Stimulated activated CD4-positive, alpha-beta T cell treated with anti-CD3 and anti-CD28 coated beads, Interleukin-4, amount 100 ng/mL, for 1 hour (primary cell): ENCODE measurements around the gene SYTL3.
"Not testable (repeated sequence)": the region's sequence is repeated elsewhere in the genome, so short reads cannot be mapped to it uniquely, and the experiment has no call there.

Experiments
- DNase-seq: peaks from one replicate; pipeline ENCODE4 v3.0.0-alpha.2; 2020

The SYTL3 gene

GRCh38 chr6:158778005-158778527 lies 128.2 kb downstream of the SYTL3 start:
- no peak for DNase-seq

- DNase-seq, result no peak
These were observed 130.5 kb downstream of the SYTL3 start for GRCh38 chr6:158780246-158780884.

DNA sequence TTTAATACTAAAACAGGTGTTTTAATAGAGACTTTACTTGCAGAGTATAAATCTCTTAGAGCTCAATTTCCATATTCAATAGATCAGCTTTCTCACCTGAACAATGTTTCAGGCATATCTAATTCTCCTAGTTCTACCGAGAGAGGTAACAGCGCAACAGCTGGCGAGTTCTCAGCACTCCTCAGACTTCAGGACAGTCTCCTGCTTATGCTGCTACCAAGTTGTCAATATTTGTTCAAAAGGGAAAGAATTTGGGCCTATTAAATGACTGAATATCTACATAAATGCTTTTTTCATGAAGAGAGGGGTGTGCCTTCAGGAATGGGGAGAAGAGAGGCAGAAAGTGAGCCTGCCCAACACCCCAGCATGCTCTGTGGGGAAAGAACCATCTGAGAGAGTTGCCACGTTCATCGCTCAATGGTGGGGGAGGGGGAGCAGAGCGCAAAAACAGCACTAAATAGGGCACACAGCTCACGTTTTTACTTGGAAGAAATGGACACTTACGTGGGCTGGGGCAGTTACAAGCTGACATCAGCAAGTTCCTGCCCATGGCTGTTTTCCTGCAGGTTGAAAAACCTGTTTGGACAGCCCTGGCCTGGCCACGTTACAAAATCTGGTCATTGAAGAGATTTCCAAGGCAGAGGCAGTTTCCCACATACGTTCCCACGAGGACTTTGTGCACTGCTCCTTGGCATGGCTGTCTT lies 131.3 kb downstream of the SYTL3 start:
- no peak for DNase-seq

DNA sequence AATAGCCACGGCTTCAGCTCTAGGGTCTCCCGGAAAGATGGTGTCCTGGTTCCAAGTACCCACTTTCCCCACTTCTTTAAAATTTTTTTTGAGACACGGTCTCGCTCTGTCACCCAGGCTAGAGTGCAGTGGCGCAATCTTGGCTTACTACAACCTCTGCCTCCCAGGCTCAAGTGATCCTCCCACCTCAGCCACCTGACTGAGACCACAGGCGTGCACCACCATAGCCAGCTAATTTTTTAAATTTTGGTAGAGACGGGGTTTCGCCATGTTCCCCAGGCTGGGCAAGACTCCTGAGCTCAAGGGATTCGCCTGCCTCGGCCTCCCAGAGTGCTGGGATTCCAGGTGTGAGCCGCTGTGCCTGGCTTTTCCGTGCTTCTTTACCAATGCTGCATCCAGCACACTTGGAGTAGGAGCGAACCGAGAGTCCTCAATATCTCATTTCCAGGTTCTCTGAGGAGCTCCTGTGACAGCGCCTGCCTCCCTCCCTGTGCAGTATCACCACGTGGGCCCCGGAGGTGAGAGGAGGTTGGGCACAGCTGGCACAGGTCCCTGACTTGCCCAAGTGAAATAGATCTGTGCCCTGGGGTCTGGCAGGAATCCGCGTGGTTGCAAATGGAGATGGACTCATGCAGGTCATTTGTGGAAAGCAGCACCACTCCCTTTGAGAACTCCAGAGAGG lies 132.0 kb downstream of the SYTL3 start:
- no peak for DNase-seq

DNA sequence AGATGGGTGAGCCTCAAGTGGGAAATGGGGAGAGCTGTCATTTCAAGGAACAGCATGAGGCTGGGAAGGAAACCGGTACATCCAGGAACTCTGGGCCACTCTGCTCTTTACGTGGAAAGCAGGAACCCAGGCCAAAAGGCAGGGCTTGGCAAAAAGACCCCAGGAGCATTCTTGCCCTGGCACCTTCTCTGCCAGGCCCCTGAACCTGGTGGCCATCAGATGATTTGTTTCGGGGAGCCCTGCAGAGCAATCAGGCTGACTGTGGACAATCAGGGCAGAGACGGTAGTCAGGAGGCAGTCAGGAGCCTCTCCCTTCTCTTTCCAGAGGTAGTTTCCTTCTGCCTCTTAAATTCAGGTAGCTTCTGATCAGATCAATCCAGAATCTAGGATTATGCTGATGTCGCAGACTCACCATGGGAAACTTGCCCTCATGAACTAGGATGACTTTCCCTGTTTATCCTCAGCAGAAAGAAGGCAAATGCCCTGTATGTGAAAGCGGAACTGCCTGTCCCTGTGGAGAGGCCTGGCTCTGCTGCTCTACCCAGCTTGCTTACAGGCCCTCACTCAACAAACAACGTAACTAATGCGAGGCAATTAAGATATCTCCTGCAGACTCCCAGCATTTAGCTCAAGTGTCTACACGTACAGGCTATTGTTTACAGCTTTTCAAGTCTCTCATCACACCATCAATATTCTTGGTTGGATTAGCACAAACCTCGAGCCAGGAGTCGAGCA lies 132.7 kb downstream of the SYTL3 start:
- no peak for DNase-seq

GRCh38 chr6:158783167-158783450 lies 133.3 kb downstream of the SYTL3 start:
- no peak for DNase-seq

DNA sequence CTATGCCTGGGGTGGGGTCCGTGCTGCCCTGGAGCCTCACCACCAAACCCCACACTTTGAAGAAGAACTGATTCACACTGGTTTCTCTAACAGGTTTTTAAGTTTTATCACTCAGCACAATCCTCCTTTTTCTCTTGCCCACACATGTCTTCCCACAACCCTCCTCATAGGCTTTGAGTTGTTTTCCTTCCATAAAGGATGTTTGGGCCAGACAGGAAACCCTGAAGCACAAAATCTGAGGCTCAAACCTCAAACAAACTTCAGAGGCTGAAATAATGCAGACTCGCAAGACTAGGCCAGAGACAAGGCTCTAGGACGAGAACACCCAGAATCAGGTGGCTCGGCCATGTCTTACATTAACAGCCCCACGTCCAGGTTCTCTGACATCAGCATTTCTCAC lies 134.0 kb downstream of the SYTL3 start:
- no peak for DNase-seq

- DNase-seq, result no peak
These were observed 134.7 kb downstream of the SYTL3 start for GRCh38 chr6:158784505-158784904.

DNA sequence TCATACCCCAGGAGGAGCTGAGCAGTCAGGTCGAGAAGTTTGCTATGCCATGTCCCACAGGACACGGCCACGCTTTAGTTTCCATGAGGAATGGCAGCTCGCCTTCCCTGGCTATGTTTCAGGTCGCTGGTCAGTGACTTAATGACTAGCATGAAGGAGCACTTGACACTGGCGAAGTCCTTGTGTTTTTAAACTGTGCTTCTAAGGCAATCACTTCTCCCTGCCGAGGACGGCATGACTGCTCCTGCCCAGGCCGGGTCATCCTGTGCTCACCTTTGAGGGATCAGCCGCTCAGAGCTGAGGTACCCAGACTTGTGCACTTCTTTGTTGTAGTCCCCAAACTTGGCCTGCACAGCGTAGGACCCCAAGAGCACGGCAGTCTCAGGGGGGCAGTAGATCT lies 135.2 kb downstream of the SYTL3 start:
- DNase-seq, result no peak

DNA sequence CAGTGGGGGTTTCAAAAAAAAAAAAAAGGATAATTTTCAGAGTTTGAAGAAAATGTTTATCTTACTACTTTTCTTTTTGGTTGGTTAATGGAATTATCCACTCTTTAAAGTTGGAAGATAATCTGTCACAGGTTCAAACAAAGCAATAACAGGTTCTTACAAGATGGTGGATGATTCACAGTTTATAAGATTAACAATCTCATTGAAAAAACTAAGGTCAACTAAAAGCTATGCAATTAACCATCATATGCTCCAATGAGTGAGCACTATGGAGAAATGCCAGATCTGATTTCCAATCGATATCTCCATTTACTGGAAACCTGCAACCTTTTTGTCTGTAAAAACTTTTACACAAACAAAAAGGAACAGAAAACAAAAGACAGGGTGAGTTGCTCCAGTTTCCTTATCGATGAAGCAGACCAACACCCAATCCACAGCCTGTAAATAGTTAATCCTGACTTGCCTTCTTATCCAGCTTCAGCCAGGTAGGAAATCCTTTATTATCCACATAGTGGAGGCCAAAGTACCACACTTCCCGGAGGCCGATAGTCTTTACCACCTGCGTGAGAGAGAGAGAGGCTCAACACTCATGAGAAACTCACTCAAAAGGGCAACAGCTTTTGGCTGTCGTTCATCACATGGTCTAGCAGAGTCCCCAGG lies 136.9 kb downstream of the SYTL3 start:
- DNase-seq, result no peak

GRCh38 chr6:158787395-158787794 lies 137.5 kb downstream of the SYTL3 start:
- DNase-seq, result no peak

- peak; percentile 14 for DNase-seq
These were observed 139.5 kb downstream of the SYTL3 start for GRCh38 chr6:158789115-158789917.

DNA sequence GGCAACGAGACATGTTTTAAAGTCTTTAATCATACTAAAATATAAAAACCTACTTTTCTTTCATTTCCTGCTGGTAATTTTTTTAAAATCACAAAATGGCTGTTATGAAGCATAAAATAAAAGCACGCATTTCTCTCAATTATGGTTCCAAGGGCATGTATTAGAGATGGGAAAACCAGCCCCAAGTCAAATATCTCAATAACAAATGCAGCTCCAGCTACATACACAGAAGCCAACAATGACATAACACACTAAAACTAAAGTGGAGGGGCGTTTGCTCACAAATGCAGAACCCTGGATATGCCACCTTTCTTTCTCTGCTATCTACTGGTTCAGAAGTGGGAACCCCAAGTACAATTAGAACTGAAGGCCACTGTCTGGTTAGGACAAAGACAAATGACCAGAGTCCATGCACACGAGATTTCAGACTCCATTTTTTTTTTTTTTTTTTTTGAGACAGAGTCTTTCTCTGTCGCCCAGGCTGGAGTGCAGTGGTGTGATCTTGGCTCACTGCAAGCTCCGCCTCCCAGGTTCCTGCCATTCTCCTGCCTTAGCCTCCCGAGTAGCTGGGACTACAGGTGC lies 141.5 kb downstream of the SYTL3 start:
- no peak for DNase-seq

GRCh38 chr6:158792505-158792904 lies 142.7 kb downstream of the SYTL3 start:
- DNase-seq, result not testable (repeated sequence)

DNA sequence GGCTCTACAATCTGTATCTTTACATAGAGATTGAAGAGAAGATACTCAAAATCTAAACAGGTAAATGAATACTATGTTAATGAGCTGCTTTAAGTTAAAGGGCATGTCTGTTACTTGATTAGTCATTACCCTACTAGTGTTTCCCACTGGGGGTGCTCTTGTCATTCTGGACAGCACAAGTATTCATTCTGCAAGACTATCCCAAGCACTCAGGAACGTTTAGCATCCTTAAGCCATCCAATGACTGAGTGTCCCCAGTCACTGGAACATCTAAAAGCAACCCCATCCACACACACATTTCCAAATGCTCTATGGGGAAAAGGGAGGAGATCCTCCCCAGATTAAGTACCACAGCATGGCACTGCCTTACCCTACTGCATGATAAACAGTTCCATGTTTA lies 143.6 kb downstream of the SYTL3 start:
- no peak for DNase-seq

DNA sequence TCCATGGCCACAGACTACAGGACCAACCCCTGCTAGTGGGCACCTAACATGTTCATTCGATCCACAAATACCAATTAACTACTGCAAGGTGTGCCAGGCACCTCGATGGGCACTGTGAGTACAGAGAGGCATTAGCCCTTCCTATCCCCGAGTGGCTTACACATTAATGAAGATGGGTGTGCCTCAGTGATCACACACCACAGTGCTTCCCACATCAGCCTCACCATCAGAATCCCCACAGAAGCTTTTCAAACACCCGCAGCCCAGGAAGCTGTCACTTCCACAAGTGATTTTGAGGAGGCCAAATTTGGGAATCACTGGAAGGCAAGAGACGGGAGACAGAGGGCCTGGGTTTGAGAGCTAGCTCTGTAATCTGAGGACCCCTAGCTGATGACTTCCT lies 145.7 kb downstream of the SYTL3 start:
- no peak for DNase-seq

- no peak for DNase-seq
These were observed 146.5 kb downstream of the SYTL3 start for GRCh38 chr6:158796353-158796752.

- DNase-seq, result no peak
These were observed 147.8 kb downstream of the SYTL3 start for GRCh38 chr6:158797331-158798310.

DNA sequence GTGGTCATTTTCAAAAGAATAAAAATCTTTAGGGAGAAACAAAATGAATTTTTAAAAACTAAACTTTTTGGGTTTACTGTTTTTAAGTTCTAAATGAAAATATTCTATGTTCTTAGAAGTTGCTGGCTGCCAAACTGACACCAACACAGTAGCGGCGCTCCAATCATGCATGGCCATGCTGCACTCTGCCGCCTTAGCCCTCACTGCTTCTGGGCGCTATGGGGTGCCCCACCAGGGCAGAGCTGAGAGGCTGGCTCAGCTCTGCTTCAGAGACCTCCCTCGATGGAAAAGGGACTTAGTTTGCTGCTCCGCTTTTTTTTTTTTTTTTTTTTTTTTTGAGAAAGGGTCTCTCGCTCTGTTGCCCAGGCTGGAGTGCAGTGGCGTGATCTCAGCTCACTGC lies 148.5 kb downstream of the SYTL3 start:
- DNase-seq, result no peak

- DNase-seq, result no peak
These were observed 149.4 kb downstream of the SYTL3 start for GRCh38 chr6:158799051-158799792.
